Neuronal stem cell (in vitro differentiated cells): Measurements from ENCODE around the gene MARCHF3.

Experiments
- DNase-seq: peaks from one replicate; pipeline ENCODE4 v3.0.0-alpha.2; 2013; ENCODE audit warnings: low spot score
- H2AFZ ChIP-seq: one replicate; pipeline ENCODE4 v1.6.1; 2013; ENCODE audit warnings: mild to moderate bottlenecking, low read length, inconsistent platforms
- H2AK5ac ChIP-seq: 2 replicates; pipeline ENCODE4 v1.6.1; 2013; ENCODE audit warnings: low read depth, mild to moderate bottlenecking, inconsistent platforms, low read length, moderate library complexity, mixed read lengths
- H2BK120ac ChIP-seq: 2 replicates; pipeline ENCODE4 v1.6.1; 2013; ENCODE audit warnings: low read depth, mild to moderate bottlenecking, inconsistent platforms, low read length, moderate library complexity, mixed read lengths
- H2BK12ac ChIP-seq: one replicate; pipeline ENCODE4 v1.6.1; 2013; ENCODE audit warnings: low read length, inconsistent platforms
- H2BK15ac ChIP-seq: 2 replicates; pipeline ENCODE4 v1.6.1; 2013; ENCODE audit warnings: mild to moderate bottlenecking, low read length, inconsistent platforms, mixed read lengths
- H2BK5ac ChIP-seq: one replicate; pipeline ENCODE4 v1.6.1; 2013; ENCODE audit warnings: inconsistent platforms, mild to moderate bottlenecking, low read length, moderate library complexity
- H3K14ac ChIP-seq: one replicate; pipeline ENCODE4 v1.6.1; 2013; ENCODE audit warnings: low read length, inconsistent platforms
- H3K18ac ChIP-seq: 2 replicates; pipeline ENCODE4 v1.6.1; 2013; ENCODE audit warnings: low read length, inconsistent platforms
- H3K23ac ChIP-seq: 2 replicates; pipeline ENCODE4 v1.6.1; 2013; ENCODE audit warnings: low read depth, mild to moderate bottlenecking, mixed read lengths, low read length, inconsistent platforms; ENCODE audit not compliant: poor library complexity
- H3K27ac ChIP-seq: replicated peaks from 3 replicates; pipeline ENCODE4 v1.5.1; 2013; ENCODE audit warnings: low read length, inconsistent platforms
- H3K27me3 ChIP-seq, 3 experiments: 2 replicates each; pipeline ENCODE4 v1.6.1; 2013; ENCODE audit warnings: low read length in 3 of 3, mild to moderate bottlenecking in 2 of 3, inconsistent platforms in 1 of 3, low read depth in 1 of 3, mixed read lengths in 1 of 3, moderate library complexity in 1 of 3; ENCODE audit not compliant: control insufficient read depth in 3 of 3, insufficient read depth in 3 of 3
- H3K36me3 ChIP-seq, 2 donors: replicated peaks in 1 of 2; 2 replicates each; pipeline ENCODE4 v1.6.1; 2013; ENCODE audit warnings: low read length in 2 of 2; ENCODE audit not compliant: control insufficient read depth in 2 of 2, insufficient read depth in 2 of 2
- H3K4ac ChIP-seq: 2 replicates; pipeline ENCODE4 v1.6.1; 2013; ENCODE audit warnings: inconsistent platforms, mild to moderate bottlenecking, low read length, moderate library complexity
- H3K4me1 ChIP-seq, 2 donors: 1 replicate in 1 of 2; 2 replicates in 1 of 2; pipeline ENCODE4 v1.6.1; 2013; ENCODE audit warnings: low read length in 2 of 2, low read depth in 1 of 2; ENCODE audit not compliant: control insufficient read depth in 2 of 2, insufficient read depth in 1 of 2
- H3K4me2 ChIP-seq: one replicate; pipeline ENCODE4 v1.6.1; 2013; ENCODE audit warnings: mild to moderate bottlenecking, low read length, inconsistent platforms; ENCODE audit not compliant: insufficient read depth, poor library complexity, severe bottlenecking
- H3K4me3 ChIP-seq, 2 donors: 2 replicates each; pipeline ENCODE4 v1.5.1; 2013; ENCODE audit warnings: low read length in 2 of 2, mild to moderate bottlenecking in 2 of 2, inconsistent platforms in 1 of 2, moderate library complexity in 1 of 2
- H3K79me1 ChIP-seq: one replicate; pipeline ENCODE4 v1.6.1; 2013; ENCODE audit warnings: low read depth, mild to moderate bottlenecking, inconsistent platforms, low read length, moderate library complexity
- H3K9ac ChIP-seq: one replicate; pipeline ENCODE4 v1.6.1; 2013; ENCODE audit warnings: mild to moderate bottlenecking, low read depth, low read length, inconsistent platforms; ENCODE audit not compliant: poor library complexity
- H3K9me3 ChIP-seq, 2 donors: replicated peaks in 1 of 2; 2 replicates each; pipeline versions ENCODE3 to v1.6.1; 2013; ENCODE audit warnings: low read length in 2 of 2, mild to moderate bottlenecking in 2 of 2, inconsistent platforms in 1 of 2, low read depth in 1 of 2, mixed read lengths in 1 of 2, moderate library complexity in 1 of 2; ENCODE audit not compliant: control insufficient read depth in 2 of 2, insufficient read depth in 1 of 2
- H4K8ac ChIP-seq: one replicate; pipeline ENCODE4 v1.6.1; 2013; ENCODE audit warnings: low read depth, mild to moderate bottlenecking, inconsistent platforms, low read length, moderate library complexity
- H4K91ac ChIP-seq: one replicate; pipeline ENCODE4 v1.6.1; 2013; ENCODE audit warnings: low read length, low read depth, mild to moderate bottlenecking, inconsistent platforms; ENCODE audit not compliant: poor library complexity
- WGBS, 2 donors: extraction: QIAGEN DNeasy Blood & Tissue Kit; methylation state at CpG; one replicate each; pipeline ENCODE4 v1.1.7; 2013; ENCODE audit warnings: missing lambda C conversion rate in 2 of 2, mixed read lengths in 1 of 2; ENCODE audit not compliant: insufficient read length in 2 of 2, insufficient replicate concordance in 1 of 2; ENCODE audit errors: extremely low coverage in 2 of 2; 5-methylcytosine and 5-hydroxymethylcytosine counted together

Gene MARCHF3

GRCh38 chr5:126995039-126995438, 35.3 kb downstream of the MARCHF3 start:
- DNase-seq = no peak
- Histone ChIP-seq H3K36me3 (no peaks in the 10 kb centered on the region), H3K18ac (no peak overlapping the region), H2BK5ac (no peak overlapping the region), H3K27me3 (no peaks in the 10 kb centered on the region), H2BK120ac (no peak overlapping the region), H3K9me3 (no peaks in the 10 kb centered on the region), H4K91ac (no peak overlapping the region), H2BK15ac (no peak overlapping the region), H3K27ac (no peak overlapping the region), H3K4ac (no peak overlapping the region), H2BK12ac (no peak overlapping the region), H3K14ac (no peak overlapping the region), H3K4me3 (no peak overlapping the region), H3K79me1 (no peaks in the 10 kb centered on the region), H3K4me2 (no peak overlapping the region), H3K23ac (no peak overlapping the region), H4K8ac (no peak overlapping the region), H3K4me1 (no peaks in the 10 kb centered on the region), H2AFZ (no peak overlapping the region), H3K9ac (no peak overlapping the region), H2AK5ac (no peak overlapping the region)
- no CpG with 5 or more reads among the region's 3 CpGs for WGBS, 2 donors

GRCh38 chr5:126994485-126994884, 35.9 kb downstream of the MARCHF3 start:
- no peak overlapping the region for H3K9ac ChIP-seq
- H2BK15ac ChIP-seq = no peak overlapping the region
- no peak overlapping the region for H3K4me2 ChIP-seq
- no peak overlapping the region for H2BK12ac ChIP-seq
- H2BK120ac ChIP-seq = no peak overlapping the region
- H3K9me3 ChIP-seq = no peaks in the 10 kb centered on the region
- H3K4ac ChIP-seq = no peak overlapping the region
- no peak overlapping the region for H3K27ac ChIP-seq
- no peak overlapping the region for H3K18ac ChIP-seq
- no peaks in the 10 kb centered on the region for H3K27me3 ChIP-seq
- H3K23ac ChIP-seq = no peak overlapping the region
- H3K36me3 ChIP-seq = no peaks in the 10 kb centered on the region
- H2BK5ac ChIP-seq = no peak overlapping the region
- WGBS, 2 donors = no CpG with 5 or more reads among the region's 4 CpGs
- no peak for DNase-seq
- H2AFZ ChIP-seq = no peak overlapping the region
- no peak overlapping the region for H3K4me3 ChIP-seq
- H2AK5ac ChIP-seq = no peak overlapping the region
- H3K79me1 ChIP-seq = no peaks in the 10 kb centered on the region
- no peak overlapping the region for H4K8ac ChIP-seq
- no peak overlapping the region for H3K14ac ChIP-seq
- H4K91ac ChIP-seq = no peak overlapping the region
- no peaks in the 10 kb centered on the region for H3K4me1 ChIP-seq

- H3K4me1 ChIP-seq = no peaks in the 10 kb centered on the region
- WGBS, 2 donors = no CpG with 5 or more reads among the region's 3 CpGs
- H3K18ac ChIP-seq = no peak overlapping the region
- no peak overlapping the region for H4K91ac ChIP-seq
- H2BK15ac ChIP-seq = no peak overlapping the region
- no peaks in the 10 kb centered on the region for H3K27me3 ChIP-seq
- H3K9me3 ChIP-seq = no peaks in the 10 kb centered on the region
- DNase-seq = no peak
- H2AFZ ChIP-seq = peak overlapping the region; percentile 5
- no peak overlapping the region for H2AK5ac ChIP-seq
- no peak overlapping the region for H2BK12ac ChIP-seq
- no peak overlapping the region for H4K8ac ChIP-seq
- H3K4me3 ChIP-seq = no peak overlapping the region
- H3K36me3 ChIP-seq = no peaks in the 10 kb centered on the region
- H3K4ac ChIP-seq = no peak overlapping the region
- H3K14ac ChIP-seq = no peak overlapping the region
- H3K79me1 ChIP-seq = no peaks in the 10 kb centered on the region
- H3K9ac ChIP-seq = no peak overlapping the region
- H2BK120ac ChIP-seq = no peak overlapping the region
- H3K23ac ChIP-seq = no peak overlapping the region
- no peak overlapping the region for H3K4me2 ChIP-seq
- H2BK5ac ChIP-seq = no peak overlapping the region
- no peak overlapping the region for H3K27ac ChIP-seq
These were observed 42.3 kb downstream of the MARCHF3 start for GRCh38 chr5:126988021-126988569.

- Histone ChIP-seq H3K14ac (no peak overlapping the region), H2BK15ac (no peak overlapping the region), H3K27ac (no peak overlapping the region), H3K9ac (no peak overlapping the region), H3K4me3 (no peak overlapping the region), H3K36me3 (no peaks in the 10 kb centered on the region), H3K18ac (no peak overlapping the region), H4K8ac (no peak overlapping the region), H2BK12ac (no peak overlapping the region), H3K4me1 (no peaks in the 10 kb centered on the region), H3K4me2 (no peak overlapping the region), H2BK5ac (no peak overlapping the region), H2BK120ac (no peak overlapping the region), H3K27me3 (no peaks in the 10 kb centered on the region), H4K91ac (no peak overlapping the region), H3K23ac (no peak overlapping the region), H3K9me3 (no peaks in the 10 kb centered on the region), H2AFZ (no peak overlapping the region), H3K79me1 (no peaks in the 10 kb centered on the region), H2AK5ac (no peak overlapping the region), H3K4ac (no peak overlapping the region)
- WGBS, 2 donors = no CpG with 5 or more reads among the region's 4 CpGs
- DNase-seq = no peak
These were observed 43.0 kb downstream of the MARCHF3 start for GRCh38 chr5:126987271-126987899.
